GM18951 (cell line): ENCODE measurements around the gene CRYBB3.

ENCODE experiments used
- POLR2A ChIP-seq: IDR thresholded peaks from 4 replicates; pipeline ENCODE4 v1.6.1; 2011; ENCODE audit warnings: mild to moderate bottlenecking; ENCODE audit not compliant: insufficient read length, insufficient read depth; ENCODE audit errors: extremely low read depth
- in situ Hi-C: fragments of 300-500 bp; cut with MboI; formaldehyde crosslinking; loops from one replicate; pipeline ENCODE4 v1.12.0; 2022; ENCODE audit warnings: low sequenced_read_pairs, mixed read lengths, inconsistent platforms; ENCODE audit not compliant: unreplicated experiment

The CRYBB3 gene

GRCh38 chr22:25199731-25200520 lies at the start of gene CRYBB3:
Gene CRYBB3, plus strand, starts transcription at chr22:25199858. Its CDS starts 1,539 bp downstream, at chr22:25201397.
- in situ Hi-C loops: no loop called here
- TF ChIP-seq POLR2A: no peak

DNA sequence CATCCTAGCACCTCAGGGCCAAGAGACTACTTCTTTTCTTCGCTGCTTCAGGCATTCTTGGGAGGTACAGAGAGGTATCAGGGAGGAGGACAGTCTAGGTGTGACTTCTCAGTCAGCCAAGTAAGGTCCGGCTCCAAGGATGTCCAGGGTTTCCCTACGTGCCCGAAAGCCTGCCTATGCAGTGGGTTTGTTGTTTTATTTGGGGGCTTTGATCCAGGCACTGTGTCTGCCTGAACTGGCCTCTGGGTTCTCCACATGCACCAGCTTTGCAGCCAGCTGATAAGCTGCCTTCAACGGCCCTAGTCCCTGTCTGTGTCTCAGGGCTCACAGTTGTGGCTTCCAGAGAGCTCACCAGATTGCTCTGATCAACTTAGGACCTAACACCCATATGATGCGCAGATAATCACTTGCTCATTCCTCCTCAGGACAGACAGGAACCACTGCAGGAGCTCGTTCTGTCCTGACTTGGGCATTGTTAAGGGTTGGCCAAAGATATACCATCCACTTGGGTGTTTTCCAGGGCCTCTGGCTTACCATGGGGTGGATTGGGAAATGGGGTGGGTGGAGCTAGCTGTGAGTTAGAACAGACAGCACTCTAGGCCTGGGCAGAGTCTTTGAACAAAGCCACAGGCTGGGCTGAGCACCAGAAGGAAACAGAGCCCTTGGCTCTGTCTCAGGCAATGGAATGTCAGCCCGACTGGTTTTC lies 45.5 kb upstream of the CRYBB3 start:
- in situ Hi-C loops: no loop called here
- no peak for TF ChIP-seq POLR2A

GRCh38 chr22:25154667-25154999 lies 45.0 kb upstream of the CRYBB3 start:
- no peak for TF ChIP-seq POLR2A
- in situ Hi-C loops: no loop called here

GRCh38 chr22:25156736-25157135 lies 42.9 kb upstream of the CRYBB3 start:
- TF ChIP-seq POLR2A: no peak
- in situ Hi-C loops: no loop called here

DNA sequence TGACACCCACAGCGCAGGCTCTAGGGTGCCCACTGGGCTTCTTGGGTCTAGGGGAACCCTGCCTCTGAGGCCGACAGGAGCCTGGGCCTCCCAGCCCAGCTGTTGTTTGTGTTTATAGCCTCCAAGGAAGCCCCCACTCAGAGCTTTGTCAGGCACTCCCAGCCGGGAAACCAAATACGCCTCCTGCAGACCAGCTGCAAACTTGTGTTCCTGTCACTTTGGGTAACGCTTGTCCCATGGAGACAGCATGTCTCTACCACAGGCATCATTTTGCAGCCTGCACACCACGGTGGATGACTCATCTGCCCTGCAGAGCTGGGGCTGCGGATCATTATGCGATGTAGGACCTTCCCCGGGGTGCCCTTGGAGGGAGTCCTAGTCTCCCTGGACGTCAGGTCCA lies 40.6 kb upstream of the CRYBB3 start:
- TF ChIP-seq POLR2A: no peak
- in situ Hi-C loops: no loop called here

DNA sequence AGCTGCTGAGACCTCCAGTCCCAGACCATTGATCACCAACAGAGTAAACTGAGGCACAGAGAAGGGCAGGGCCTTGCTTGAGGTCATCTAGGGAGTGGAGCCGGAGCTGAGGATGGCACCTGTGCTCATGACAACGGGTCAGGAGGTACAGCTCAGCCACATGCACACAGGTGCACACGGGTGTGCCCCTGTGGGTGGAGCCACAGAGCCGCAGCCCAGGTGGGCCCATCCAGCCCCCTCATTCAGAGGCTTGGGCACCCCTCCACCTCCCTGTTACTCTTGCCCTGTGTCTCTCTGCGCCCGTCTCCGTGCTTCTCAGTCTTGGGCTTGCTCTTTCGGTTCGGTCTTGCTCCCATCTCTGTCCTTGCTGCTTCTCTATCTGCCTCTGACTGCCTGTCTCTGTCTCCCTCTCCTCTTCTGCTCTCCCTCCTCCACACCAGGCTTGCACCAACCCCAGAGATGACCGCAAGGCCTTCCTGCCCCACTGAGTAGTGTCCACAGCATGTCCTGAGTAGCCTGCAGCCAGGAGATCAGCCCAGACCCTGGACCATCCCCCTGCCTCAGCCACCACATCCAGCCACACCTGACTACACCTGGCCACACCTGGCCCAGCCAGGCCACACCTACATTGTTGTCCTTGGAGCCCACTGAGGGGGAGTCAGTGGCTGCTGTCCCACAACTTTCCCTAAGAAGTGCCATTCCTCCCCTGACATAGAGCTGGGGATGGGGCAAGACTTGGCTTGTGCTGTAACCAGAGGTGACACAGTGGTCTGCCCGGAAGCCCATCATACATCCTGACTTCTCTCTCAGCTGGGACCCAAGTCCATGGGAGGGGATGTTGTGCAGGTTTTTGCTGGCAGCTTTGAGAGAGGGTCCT lies 39.3 kb upstream of the CRYBB3 start:
- in situ Hi-C loops: loop anchor here (10.0 kb wide), 1 partner anchor 86 kb away; no protein-coding TSS in a partner anchor
- no peak for TF ChIP-seq POLR2A

DNA sequence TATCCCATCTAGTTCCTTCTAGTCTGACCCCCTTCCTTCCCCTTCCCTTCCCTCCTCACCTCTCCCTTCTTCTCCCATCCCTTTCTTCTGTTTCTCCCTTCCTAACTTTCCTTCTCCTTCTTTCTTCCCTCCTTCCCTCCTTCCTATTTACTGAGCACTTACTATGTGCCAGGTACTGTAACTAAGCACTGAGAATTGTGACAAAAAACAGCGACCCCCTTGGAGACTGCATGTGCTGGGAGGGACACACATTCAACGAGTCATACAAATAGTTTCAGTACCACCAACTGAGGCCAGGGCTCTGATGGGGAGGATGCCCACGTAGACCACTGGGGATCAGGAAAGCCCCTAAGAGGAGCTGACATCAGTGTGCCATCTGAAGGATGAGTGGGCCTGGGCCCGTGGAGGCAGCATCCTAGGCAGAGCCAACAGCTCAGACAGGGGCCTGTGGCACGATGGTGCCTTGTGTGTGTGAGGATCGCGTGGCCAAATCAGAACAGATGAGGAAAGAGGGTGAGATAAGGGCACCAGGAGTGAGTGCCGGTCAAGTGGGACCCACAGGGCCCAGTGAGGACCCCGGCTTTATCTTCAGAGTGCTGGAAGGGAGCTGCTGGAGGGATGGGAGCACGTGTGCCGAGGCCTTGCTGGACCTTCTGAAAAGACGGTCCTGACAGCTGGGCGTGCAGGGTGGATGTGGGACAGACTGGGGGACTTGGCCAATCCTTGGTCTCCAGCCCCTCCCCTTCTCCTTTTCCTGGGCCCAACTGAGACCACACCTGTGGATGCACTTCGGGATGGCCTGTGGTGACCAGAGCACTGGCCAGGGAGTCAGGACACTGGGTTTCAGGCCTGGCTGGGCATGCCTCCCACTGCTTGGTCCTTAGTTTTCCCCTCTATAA lies 38.4 kb upstream of the CRYBB3 start:
- no peak for TF ChIP-seq POLR2A
- in situ Hi-C loops: loop anchor here (10.0 kb wide), 1 partner anchor 86 kb away; no protein-coding TSS in a partner anchor

DNA sequence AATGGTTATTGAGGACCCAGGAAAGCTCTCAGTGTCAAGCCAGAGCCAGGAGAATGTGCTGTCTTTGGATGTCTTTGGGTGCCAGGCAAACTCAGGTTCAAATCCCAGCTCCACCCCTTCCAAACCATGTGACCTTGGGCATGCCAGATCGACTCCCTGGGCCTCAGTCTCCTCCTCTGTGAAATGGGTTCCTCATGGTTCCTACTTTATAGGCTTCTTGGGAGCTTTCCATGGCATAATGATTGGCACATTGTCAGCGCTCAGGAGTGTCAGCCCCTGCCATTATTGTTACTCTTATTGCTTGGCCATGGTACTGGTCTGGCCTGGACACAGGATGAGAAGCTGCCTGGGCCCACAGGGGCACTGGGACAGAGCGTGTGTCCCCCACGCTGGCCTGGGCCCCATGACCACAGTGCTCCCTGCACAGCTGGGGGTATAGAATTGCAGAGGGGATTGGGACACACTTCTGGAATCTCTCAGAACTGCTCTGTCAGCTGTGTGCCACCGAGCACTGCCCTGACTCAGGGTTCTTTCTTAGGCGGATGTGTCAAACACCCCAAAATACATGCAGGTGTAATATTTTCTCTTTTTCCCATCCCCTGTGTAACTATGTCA lies 37.6 kb upstream of the CRYBB3 start:
- in situ Hi-C loops: loop anchor here (10.0 kb wide), 1 partner anchor 87 kb away; no protein-coding TSS in a partner anchor
- TF ChIP-seq POLR2A: no peak

DNA sequence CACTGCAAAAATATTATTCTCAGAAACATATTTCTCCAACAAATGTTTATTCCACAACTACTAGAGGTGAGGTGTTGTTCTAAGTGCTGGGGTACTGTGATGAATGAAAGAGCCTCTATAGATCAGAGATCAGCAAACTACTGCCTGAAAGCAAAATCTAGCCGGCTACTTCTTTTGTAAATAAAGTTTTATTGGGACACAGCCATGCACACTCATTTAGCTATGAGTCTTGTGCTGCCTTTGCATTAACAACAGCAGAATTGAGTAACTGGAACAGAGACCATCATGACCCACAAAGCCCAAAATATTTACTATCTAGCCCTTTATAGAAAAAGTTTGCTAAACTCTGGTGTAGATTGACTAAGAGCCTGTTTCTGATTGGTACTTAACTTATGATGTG lies 37.1 kb upstream of the CRYBB3 start:
- in situ Hi-C loops: loop anchor here (10.0 kb wide), 1 partner anchor 88 kb away; no protein-coding TSS in a partner anchor
- no peak for TF ChIP-seq POLR2A

DNA sequence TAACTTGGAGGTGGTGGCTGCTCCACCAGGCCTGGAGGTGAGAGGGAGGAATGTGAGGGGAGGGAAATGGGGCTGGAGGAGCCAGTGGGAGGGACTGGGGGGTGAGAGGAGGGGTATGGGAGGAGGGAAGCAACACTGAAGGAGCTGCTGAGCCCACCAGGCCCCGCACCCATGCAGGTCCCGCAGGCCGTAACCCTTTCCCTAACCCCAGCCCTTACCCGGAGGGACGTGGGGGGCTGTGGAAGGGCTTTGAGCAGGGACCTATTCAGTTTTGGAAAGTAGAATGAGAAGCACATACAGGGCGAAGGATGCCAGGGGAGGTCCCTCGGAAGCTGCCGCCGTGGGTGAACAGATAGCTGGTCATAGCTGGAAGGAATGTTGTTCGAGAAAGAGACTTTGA lies 33.9 kb upstream of the CRYBB3 start:
- TF ChIP-seq POLR2A: no peak
- in situ Hi-C loops: loop anchor here (10.0 kb wide), 1 partner anchor 91 kb away; no protein-coding TSS in a partner anchor

DNA sequence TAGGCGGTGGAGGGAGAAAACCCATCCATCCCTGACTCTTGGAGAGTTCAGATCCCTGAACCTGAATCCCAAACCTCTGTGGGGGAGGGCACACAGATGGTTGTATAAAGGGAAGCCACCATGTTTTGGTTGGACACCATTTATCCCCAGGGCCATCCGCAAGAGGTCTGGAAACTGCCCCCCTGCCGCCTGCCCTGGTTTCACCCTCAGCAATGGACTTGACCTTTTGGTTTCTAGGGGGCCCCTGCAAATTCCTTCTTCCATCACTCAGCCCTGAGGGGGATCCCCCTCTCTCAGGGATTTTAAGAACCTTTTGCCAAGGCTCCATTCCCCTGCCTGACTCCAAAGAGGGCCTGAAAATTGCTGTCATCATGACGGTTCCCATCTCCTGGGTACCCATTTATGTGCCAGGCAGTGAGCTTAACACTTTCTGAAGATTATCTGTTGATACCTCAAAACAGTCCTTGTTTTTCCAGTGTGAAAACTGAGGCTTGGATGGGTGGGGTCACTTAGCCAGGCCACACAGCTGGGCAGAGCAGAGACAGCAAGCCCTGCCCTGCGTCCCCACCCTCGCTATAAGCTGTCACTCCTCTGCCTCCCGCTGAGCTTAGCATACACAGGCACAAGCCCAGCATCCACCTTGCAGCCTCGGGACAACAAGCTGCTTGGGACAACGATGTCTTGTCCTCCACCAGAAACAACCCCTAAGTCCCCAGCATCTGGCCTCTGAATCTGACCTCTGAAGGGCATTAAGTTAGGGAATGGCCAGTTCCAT lies 33.2 kb upstream of the CRYBB3 start:
- no peak for TF ChIP-seq POLR2A
- in situ Hi-C loops: loop anchor here (10.0 kb wide), 1 partner anchor 92 kb away; no protein-coding TSS in a partner anchor
